Stimulated activated naive CD4-positive, alpha-beta T cell treated with Interleukin-2 at 50 U/mL for 16 hours (primary cell): ENCODE results near the gene RDX.
"Not testable (repeated sequence)": the region's sequence is repeated elsewhere in the genome, so short reads cannot be mapped to it uniquely, and the experiment has no call there.

Experiments used
- DNase-seq: peaks from one replicate; lab custom pipeline; 2025; lab: John Stamatoyannopoulos, UW

The RDX gene

GRCh38 chr11:110272919-110273318, 23.5 kb downstream of the RDX start:
- DNase-seq: no peak

GRCh38 chr11:110269996-110270395, 26.4 kb downstream of the RDX start:
- no peak for DNase-seq

GRCh38 chr11:110268441-110268840, 28.0 kb downstream of the RDX start:
- no peak for DNase-seq

- DNase-seq: no peak
Observed at GRCh38 chr11:110262072-110262403, 34.4 kb downstream of the RDX start.

GRCh38 chr11:110261195-110262071, 35.0 kb downstream of the RDX start:
- DNase-seq: no peak

- no peak for DNase-seq
Observed at GRCh38 chr11:110253525-110253924, 42.9 kb downstream of the RDX start.

GRCh38 chr11:110251836-110252235, 44.6 kb downstream of the RDX start:
- no peak for DNase-seq

- DNase-seq: no peak
Observed at GRCh38 chr11:110250168-110250567, 46.2 kb downstream of the RDX start.

- DNase-seq: no peak
Observed at GRCh38 chr11:110249766-110250165, 46.6 kb downstream of the RDX start.

GRCh38 chr11:110249066-110249465, 47.3 kb downstream of the RDX start:
- no peak for DNase-seq

GRCh38 chr11:110243791-110244190, 52.6 kb downstream of the RDX start:
- no peak for DNase-seq

- DNase-seq: no peak
Observed at GRCh38 chr11:110242746-110243145, 53.7 kb downstream of the RDX start.

- no peak for DNase-seq
Observed at GRCh38 chr11:110242188-110242587, 54.2 kb downstream of the RDX start.

- DNase-seq: no peak
Observed at GRCh38 chr11:110235966-110236365, 60.4 kb downstream of the RDX start.

GRCh38 chr11:110230377-110230776, 66.0 kb downstream of the RDX start:
- no peak for DNase-seq

GRCh38 chr11:110219006-110219785, 77.2 kb downstream of the RDX start:
- no peak for DNase-seq

- no peak for DNase-seq
Observed at GRCh38 chr11:110217936-110218335, 78.5 kb downstream of the RDX start.

GRCh38 chr11:110217223-110217877, 79.1 kb downstream of the RDX start:
- no peak for DNase-seq

GRCh38 chr11:110209313-110209694, 87.1 kb downstream of the RDX start:
- DNase-seq: not testable (repeated sequence)

- not testable (repeated sequence) for DNase-seq
Observed at GRCh38 chr11:110208678-110209312, 87.6 kb downstream of the RDX start.

GRCh38 chr11:110207123-110207522, 89.3 kb downstream of the RDX start:
- DNase-seq: no peak

GRCh38 chr11:110200836-110201235, 95.6 kb downstream of the RDX start:
- no peak for DNase-seq
